Astrocyte (in vitro differentiated cells and primary cell): Measurements from ENCODE around the gene HS3ST6. TPM values are rescaled to one million over a fixed set of nuclear protein-coding genes. Genes with fewer than 3 reads are reported as not detected.

Experiments used
- DNase-seq: peaks from one replicate; pipeline ENCODE4 v3.0.0-alpha.2; 2010; ENCODE audit warnings: low read depth
- FAIRE-seq: peaks from 2 replicates; lab custom pipeline; 2011; peaks lifted over from hg19 to GRCh38; lab: Jason Lieb, UNC
- H2AFZ ChIP-seq: 2 replicates; pipeline ENCODE4 v1.6.0; 2012; ENCODE audit warnings: low read depth, low read length, inconsistent platforms
- H3K27ac ChIP-seq: 2 replicates; pipeline ENCODE4 v1.5.1; 2011; ENCODE audit warnings: low read depth, low read length, inconsistent platforms
- H3K27me3 ChIP-seq: 2 replicates; pipeline ENCODE4 v1.6.0; 2011; ENCODE audit warnings: low read length, inconsistent platforms; ENCODE audit not compliant: insufficient read depth
- H3K36me3 ChIP-seq: 2 replicates; pipeline ENCODE4 v1.5.1; 2011; ENCODE audit warnings: low read length, inconsistent platforms; ENCODE audit not compliant: insufficient read depth
- H3K4me1 ChIP-seq: 2 replicates; pipeline ENCODE4 v1.5.1; 2011; ENCODE audit warnings: low read length, inconsistent platforms; ENCODE audit not compliant: insufficient read depth
- H3K4me2 ChIP-seq: 2 replicates; pipeline ENCODE4 v1.6.0; 2012; ENCODE audit warnings: low read length, inconsistent platforms
- H3K4me3 ChIP-seq: 2 replicates; pipeline ENCODE4 v1.5.1; 2011; ENCODE audit warnings: low read depth, mild to moderate bottlenecking, low read length, inconsistent platforms; ENCODE audit not compliant: insufficient read depth
- H3K79me2 ChIP-seq: 2 replicates; pipeline ENCODE4 v1.6.0; 2012; ENCODE audit warnings: mild to moderate bottlenecking, low read length, inconsistent platforms; ENCODE audit not compliant: insufficient read depth
- H3K9ac ChIP-seq: 2 replicates; pipeline ENCODE4 v1.6.0; 2012; ENCODE audit warnings: mild to moderate bottlenecking, low read length, inconsistent platforms
- H3K9me3 ChIP-seq: 2 replicates; pipeline ENCODE4 v1.5.1; 2012; ENCODE audit warnings: low read depth, mild to moderate bottlenecking, low read length, inconsistent platforms; ENCODE audit not compliant: insufficient read depth
- H4K20me1 ChIP-seq: 2 replicates; pipeline ENCODE4 v1.6.0; 2012; ENCODE audit warnings: low read length, inconsistent platforms; ENCODE audit not compliant: insufficient read depth
- H3K27ac Mint-ChIP-seq: one replicate; pipeline ENCODE4 v1.8.0; 2021; ENCODE audit warnings: mild to moderate bottlenecking, mixed read lengths; ENCODE audit not compliant: unreplicated experiment
- H3K27me3 Mint-ChIP-seq: one replicate; pipeline ENCODE4 v1.8.0; 2021; ENCODE audit warnings: low read depth, mixed read lengths; ENCODE audit not compliant: unreplicated experiment
- H3K36me3 Mint-ChIP-seq: one replicate; pipeline ENCODE4 v1.8.0; 2021; ENCODE audit warnings: low read depth, mixed read lengths; ENCODE audit not compliant: unreplicated experiment
- H3K4me1 Mint-ChIP-seq: one replicate; pipeline ENCODE4 v1.8.0; 2021; ENCODE audit warnings: low read depth, mixed read lengths; ENCODE audit not compliant: unreplicated experiment
- H3K4me3 Mint-ChIP-seq: one replicate; pipeline ENCODE4 v1.8.0; 2021; ENCODE audit warnings: mild to moderate bottlenecking, moderate library complexity, mixed read lengths; ENCODE audit not compliant: unreplicated experiment
- H3K9me3 Mint-ChIP-seq: one replicate; pipeline ENCODE4 v1.8.0; 2021; ENCODE audit warnings: mild to moderate bottlenecking, mixed read lengths; ENCODE audit not compliant: unreplicated experiment
- EZH2 ChIP-seq: IDR thresholded peaks from 2 replicates; pipeline ENCODE4 v1.6.1; 2012; ENCODE audit warnings: mild to moderate bottlenecking, low read length, inconsistent platforms; ENCODE audit not compliant: insufficient read depth
- total RNA-seq: library from RNA; stranded (reverse); gene quantifications from 2 replicates; pipeline ENCODE4 v1.2.1, GENCODE V29; 2021
- TF ChIP-seq, protein P1 (sequence below): IDR thresholded peaks from 2 replicates; pipeline ENCODE4 v1.5.1; 2011; ENCODE audit warnings: low read depth, mild to moderate bottlenecking, inconsistent platforms, low read length, moderate library complexity; ENCODE audit not compliant: insufficient read depth

The HS3ST6 gene
- total RNA-seq, 1 donor from 2014 or later: not detected

DNA sequence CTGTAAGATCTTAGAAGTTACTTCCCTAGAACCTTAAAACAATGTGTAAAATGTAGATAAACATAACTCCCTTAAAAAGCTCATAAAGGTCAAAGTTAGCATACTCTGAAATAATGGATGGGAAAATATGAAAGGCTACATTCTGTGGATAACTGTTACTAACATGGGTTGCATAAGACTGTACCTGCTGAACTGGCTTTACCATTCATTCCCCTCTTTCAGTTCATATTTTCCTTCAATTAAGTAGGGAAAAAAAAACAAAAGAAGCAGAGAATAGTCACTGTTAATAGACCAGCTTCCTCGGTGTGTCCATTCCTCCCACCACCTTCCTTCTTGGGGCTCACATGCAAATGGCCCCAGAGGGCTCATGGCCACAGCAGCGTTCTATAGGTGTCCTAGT lies 38.7 kb downstream of the HS3ST6 start:
- Histone ChIP-seq H2AFZ (no peak overlapping the region), H3K27ac (no peak overlapping the region), H3K79me2 (no peaks in the 10 kb centered on the region), H3K9ac (no peak overlapping the region), H4K20me1 (no peaks in the 10 kb centered on the region), H3K9me3 (no peaks in the 10 kb centered on the region), H3K27me3 (peaks cover 29% of the 10 kb centered on the region), H3K4me3 (no peak overlapping the region), H3K36me3 (no peaks in the 10 kb centered on the region), H3K4me2 (no peak overlapping the region), H3K4me1 (no peaks in the 10 kb centered on the region)
- peaks cover 30% of the 10 kb centered on the region for H3K27me3 Mint-ChIP-seq
- no peaks in the 10 kb centered on the region for H3K4me1 Mint-ChIP-seq
- FAIRE-seq: no peak
- DNase-seq: no peak
- H3K9me3 Mint-ChIP-seq: no peaks in the 10 kb centered on the region
- no peak overlapping the region for H3K4me3 Mint-ChIP-seq
- no peak overlapping the region for H3K27ac Mint-ChIP-seq
- no peak for TF ChIP-seq EZH2
- TF ChIP-seq, protein P1, sequence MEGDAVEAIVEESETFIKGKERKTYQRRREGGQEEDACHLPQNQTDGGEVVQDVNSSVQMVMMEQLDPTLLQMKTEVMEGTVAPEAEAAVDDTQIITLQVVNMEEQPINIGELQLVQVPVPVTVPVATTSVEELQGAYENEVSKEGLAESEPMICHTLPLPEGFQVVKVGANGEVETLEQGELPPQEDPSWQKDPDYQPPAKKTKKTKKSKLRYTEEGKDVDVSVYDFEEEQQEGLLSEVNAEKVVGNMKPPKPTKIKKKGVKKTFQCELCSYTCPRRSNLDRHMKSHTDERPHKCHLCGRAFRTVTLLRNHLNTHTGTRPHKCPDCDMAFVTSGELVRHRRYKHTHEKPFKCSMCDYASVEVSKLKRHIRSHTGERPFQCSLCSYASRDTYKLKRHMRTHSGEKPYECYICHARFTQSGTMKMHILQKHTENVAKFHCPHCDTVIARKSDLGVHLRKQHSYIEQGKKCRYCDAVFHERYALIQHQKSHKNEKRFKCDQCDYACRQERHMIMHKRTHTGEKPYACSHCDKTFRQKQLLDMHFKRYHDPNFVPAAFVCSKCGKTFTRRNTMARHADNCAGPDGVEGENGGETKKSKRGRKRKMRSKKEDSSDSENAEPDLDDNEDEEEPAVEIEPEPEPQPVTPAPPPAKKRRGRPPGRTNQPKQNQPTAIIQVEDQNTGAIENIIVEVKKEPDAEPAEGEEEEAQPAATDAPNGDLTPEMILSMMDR: no peak
- no peaks in the 10 kb centered on the region for H3K36me3 Mint-ChIP-seq

DNA sequence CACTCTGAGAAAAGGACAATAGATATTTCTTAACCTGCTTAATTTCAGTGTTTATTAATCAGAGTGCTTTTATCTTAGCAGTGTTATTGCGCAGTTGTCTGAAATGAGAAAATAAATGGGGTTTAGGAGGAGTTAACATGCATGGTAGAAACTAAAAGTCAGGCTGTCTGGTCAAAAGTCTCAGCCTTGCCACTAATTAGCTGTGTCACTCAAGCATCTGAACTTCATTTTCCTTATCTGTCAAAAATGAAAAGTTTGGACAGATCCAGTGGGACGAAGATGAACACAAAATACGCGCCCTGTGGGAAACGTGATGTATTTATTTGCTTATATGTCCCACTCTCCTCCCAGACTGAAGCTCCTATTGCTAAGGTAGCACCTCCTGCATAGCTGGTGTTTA lies 40.0 kb downstream of the HS3ST6 start:
- Histone ChIP-seq H3K27me3 (peaks cover 29% of the 10 kb centered on the region), H2AFZ (no peak overlapping the region), H3K36me3 (no peaks in the 10 kb centered on the region), H3K79me2 (no peaks in the 10 kb centered on the region), H3K4me1 (no peaks in the 10 kb centered on the region), H3K9ac (no peak overlapping the region), H4K20me1 (no peaks in the 10 kb centered on the region), H3K4me2 (no peak overlapping the region), H3K27ac (no peak overlapping the region), H3K4me3 (no peak overlapping the region), H3K9me3 (no peaks in the 10 kb centered on the region)
- Mint-ChIP-seq H3K4me3 (no peak overlapping the region), H3K36me3 (no peaks in the 10 kb centered on the region), H3K4me1 (no peaks in the 10 kb centered on the region), H3K27ac (no peak overlapping the region), H3K27me3 (peaks cover 32% of the 10 kb centered on the region), H3K9me3 (no peaks in the 10 kb centered on the region)
- TF ChIP-seq, protein P1: no peak
- no peak for TF ChIP-seq EZH2
- FAIRE-seq (no peak), DNase-seq (no peak)

DNA sequence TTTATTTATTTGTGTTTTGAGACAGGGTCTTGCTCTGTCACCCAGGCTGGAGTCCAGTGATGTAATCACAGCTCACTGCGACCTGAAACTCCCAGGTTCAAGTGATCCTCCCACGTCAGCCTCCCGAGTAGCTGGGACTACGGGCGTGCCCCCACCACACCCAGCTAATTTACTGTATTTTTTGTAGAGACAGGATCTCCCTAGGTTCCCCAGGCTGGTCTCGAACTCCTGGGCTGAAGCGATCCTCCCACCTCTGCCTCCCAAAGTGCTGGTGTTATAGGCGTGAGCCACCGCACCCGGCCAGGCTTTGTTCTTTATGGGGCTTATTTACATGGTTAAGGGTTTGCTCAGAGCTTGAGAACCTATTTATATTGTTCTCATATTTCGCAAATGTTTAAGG lies 40.4 kb downstream of the HS3ST6 start:
- no peaks in the 10 kb centered on the region for H3K36me3 Mint-ChIP-seq
- TF ChIP-seq, protein P1: no peak
- TF ChIP-seq EZH2: no peak
- H3K4me2 ChIP-seq: no peak overlapping the region
- no peak overlapping the region for H3K9ac ChIP-seq
- H3K9me3 Mint-ChIP-seq: no peaks in the 10 kb centered on the region
- H4K20me1 ChIP-seq: no peaks in the 10 kb centered on the region
- H2AFZ ChIP-seq: no peak overlapping the region
- peaks cover 32% of the 10 kb centered on the region for H3K27me3 Mint-ChIP-seq
- no peak overlapping the region for H3K27ac Mint-ChIP-seq
- H3K4me1 ChIP-seq: no peaks in the 10 kb centered on the region
- H3K4me3 Mint-ChIP-seq: no peak overlapping the region
- DNase-seq: no peak
- no peak for FAIRE-seq
- no peaks in the 10 kb centered on the region for H3K79me2 ChIP-seq
- no peak overlapping the region for H3K4me3 ChIP-seq
- no peak overlapping the region for H3K27ac ChIP-seq
- H3K36me3 ChIP-seq: no peaks in the 10 kb centered on the region
- H3K4me1 Mint-ChIP-seq: no peaks in the 10 kb centered on the region
- no peaks in the 10 kb centered on the region for H3K9me3 ChIP-seq
- peaks cover 29% of the 10 kb centered on the region for H3K27me3 ChIP-seq
